Nephron (organoid): ENCODE measurements around the gene JAKMIP1.

Source experiments
- H3K27ac Mint-ChIP-seq, 3 experiments: 2 replicates each; pipeline ENCODE4 v1.8.0; 2020; ENCODE audit warnings: mixed read lengths in 3 of 3, mild to moderate bottlenecking in 2 of 3, moderate library complexity in 1 of 3
- H3K27me3 Mint-ChIP-seq: 2 replicates; pipeline ENCODE4 v1.8.0; 2021; ENCODE audit warnings: low read depth, mild to moderate bottlenecking, moderate library complexity, mixed read lengths
- H3K36me3 Mint-ChIP-seq: 2 replicates; pipeline ENCODE4 v1.8.0; 2020; ENCODE audit warnings: low read depth, mixed read lengths
- H3K4me1 Mint-ChIP-seq: 2 replicates; pipeline ENCODE4 v1.8.0; 2020; ENCODE audit warnings: mixed read lengths
- H3K4me3 Mint-ChIP-seq, 3 experiments: 2 replicates each; pipeline ENCODE4 v1.8.0; 2020; ENCODE audit warnings: mild to moderate bottlenecking in 3 of 3, mixed read lengths in 3 of 3, moderate library complexity in 2 of 3
- H3K9me3 Mint-ChIP-seq: 2 replicates; pipeline ENCODE4 v1.8.0; 2020; ENCODE audit warnings: mixed read lengths
- CTCF ChIP-seq, 3 experiments: fragments of 200-600 bp; sonication (generic); IDR thresholded peaks; one replicate each; pipeline ENCODE4 v1.5.0; 2021; ENCODE audit warnings: antibody characterized with exemption in 3 of 3; ENCODE audit not compliant: unreplicated experiment in 3 of 3

Gene JAKMIP1

GRCh38 chr4:6123116-6123515, 77.2 kb downstream of the JAKMIP1 start:
- H3K27me3 Mint-ChIP-seq: peaks cover 23% of the 10 kb centered on the region
- no peaks in the 10 kb centered on the region for H3K9me3 Mint-ChIP-seq
- no peaks in the 10 kb centered on the region for H3K36me3 Mint-ChIP-seq
- no peak overlapping the region for H3K4me3 Mint-ChIP-seq
- TF ChIP-seq CTCF (IDR thresholded peaks at IDR 0.05; ENCODE audit: unreplicated experiment in 3 of 3): no peak
- no peaks in the 10 kb centered on the region for H3K4me1 Mint-ChIP-seq
- no peak overlapping the region for H3K27ac Mint-ChIP-seq

GRCh38 chr4:6122496-6122895, 77.9 kb downstream of the JAKMIP1 start:
- Mint-ChIP-seq H3K36me3 (no peaks in the 10 kb centered on the region), H3K27ac (no peak overlapping the region), H3K4me1 (no peaks in the 10 kb centered on the region), H3K27me3 (peaks cover 25% of the 10 kb centered on the region), H3K4me3 (no peak overlapping the region), H3K9me3 (no peaks in the 10 kb centered on the region)
- no peak for TF ChIP-seq CTCF (IDR thresholded peaks at IDR 0.05; ENCODE audit: unreplicated experiment in 3 of 3)

GRCh38 chr4:6121941-6122340, 78.4 kb downstream of the JAKMIP1 start:
- no peaks in the 10 kb centered on the region for H3K9me3 Mint-ChIP-seq
- H3K27me3 Mint-ChIP-seq: peaks cover 29% of the 10 kb centered on the region
- H3K27ac Mint-ChIP-seq: no peak overlapping the region
- H3K4me3 Mint-ChIP-seq: no peak overlapping the region
- H3K4me1 Mint-ChIP-seq: no peaks in the 10 kb centered on the region
- TF ChIP-seq CTCF (IDR thresholded peaks at IDR 0.05; ENCODE audit: unreplicated experiment in 3 of 3): no peak
- H3K36me3 Mint-ChIP-seq: no peaks in the 10 kb centered on the region

- H3K4me1 Mint-ChIP-seq: no peaks in the 10 kb centered on the region
- TF ChIP-seq CTCF (IDR thresholded peaks at IDR 0.05; ENCODE audit: unreplicated experiment in 3 of 3): no peak
- no peak overlapping the region for H3K27ac Mint-ChIP-seq
- no peak overlapping the region for H3K4me3 Mint-ChIP-seq
- peaks cover 35% of the 10 kb centered on the region for H3K27me3 Mint-ChIP-seq
- no peaks in the 10 kb centered on the region for H3K9me3 Mint-ChIP-seq
- no peaks in the 10 kb centered on the region for H3K36me3 Mint-ChIP-seq
These were observed 79.0 kb downstream of the JAKMIP1 start for GRCh38 chr4:6121276-6121850.

- Mint-ChIP-seq H3K27ac (no peak overlapping the region), H3K4me1 (no peaks in the 10 kb centered on the region), H3K36me3 (no peaks in the 10 kb centered on the region), H3K27me3 (peaks cover 45% of the 10 kb centered on the region), H3K4me3 (no peak overlapping the region), H3K9me3 (no peaks in the 10 kb centered on the region)
- TF ChIP-seq CTCF (IDR thresholded peaks at IDR 0.05; ENCODE audit: unreplicated experiment in 3 of 3): no peak
These were observed 80.0 kb downstream of the JAKMIP1 start for GRCh38 chr4:6120361-6120760.

GRCh38 chr4:6119507-6120020, 80.8 kb downstream of the JAKMIP1 start:
- H3K27ac Mint-ChIP-seq: no peak overlapping the region
- H3K4me1 Mint-ChIP-seq: no peaks in the 10 kb centered on the region
- H3K9me3 Mint-ChIP-seq: no peaks in the 10 kb centered on the region
- no peak for TF ChIP-seq CTCF (IDR thresholded peaks at IDR 0.05; ENCODE audit: unreplicated experiment in 3 of 3)
- no peak overlapping the region for H3K4me3 Mint-ChIP-seq
- H3K27me3 Mint-ChIP-seq: peaks cover 46% of the 10 kb centered on the region
- H3K36me3 Mint-ChIP-seq: no peaks in the 10 kb centered on the region
